ENCODE data around the gene PRKCA. TPM values are rescaled to one million over a fixed set of nuclear protein-coding genes. Genes with fewer than 3 reads are reported as not detected.

Gene PRKCA
- total and polyA plus RNA-seq, 2 experiments from 2014 or later, result 6.4 to 35.4 TPM

DNA sequence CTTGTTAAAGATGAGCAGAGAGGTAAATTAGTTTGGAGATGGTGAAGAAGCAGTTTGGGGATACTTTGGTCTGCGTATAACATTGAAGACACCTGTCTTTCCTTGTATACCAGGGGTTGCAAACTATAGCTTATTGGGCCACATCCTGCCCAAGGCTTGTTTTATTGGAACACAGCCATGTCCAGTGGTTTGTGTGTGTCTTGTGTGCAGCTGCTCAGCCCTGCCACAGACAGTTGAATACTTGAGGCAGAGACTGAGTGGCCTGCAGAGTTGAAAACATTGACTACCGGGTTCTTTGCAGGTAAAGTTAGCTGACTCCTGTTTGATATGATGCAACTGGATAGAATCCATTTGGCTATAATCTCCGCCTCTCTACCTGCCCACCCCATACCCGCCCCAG is 224.4 kb downstream of the PRKCA start:
- Histone ChIP-seq H3K4me2 (no peak overlapping the region), H3K9me2 (ENCODE audit: insufficient read depth) (0 out of 2 replicates have a peak, but pooled peaks cover 4% of the 10 kb centered on the region), H4K20me1 (replicated peaks; ENCODE audit: insufficient read depth) (no peaks in the 10 kb centered on the region), H3K79me2 (replicated peaks; ENCODE audit: insufficient read depth) (no peaks in the 10 kb centered on the region), H3K4me3 (no peak overlapping the region), H3K4me1 (ENCODE audit: insufficient read depth) (peaks cover 6% of the 10 kb centered on the region), H3F3A (replicated peaks; ENCODE audit: low read depth) (no peaks in the 10 kb centered on the region), H3K27ac (ENCODE audit: low read depth) (no peak overlapping the region), H3K36me3 (ENCODE audit: insufficient read depth) (no peaks in the 10 kb centered on the region), H3K27me3 (ENCODE audit: insufficient read depth) (no peaks in the 10 kb centered on the region), H2AFZ (no peak overlapping the region)
- Mint-ChIP-seq H3K9me3 (no peaks in the 10 kb centered on the region), H3K27me3 (ENCODE audit: insufficient read depth, low read depth, poor library complexity) (peaks cover 5% of the 10 kb centered on the region), H3K4me1 (peaks cover 28% of the 10 kb centered on the region), H3K36me3 (ENCODE audit: low read depth) (no peaks in the 10 kb centered on the region), H3K27ac (peak overlapping the region; percentile 10; the same call in 1 of the 2 replicates), H3K4me3 (no peak overlapping the region)
- no peak for DNase-seq (ENCODE audit: low spot score)
- no peak for ATAC-seq
- TF ChIP-seq STAT1 (IDR thresholded peaks at IDR 0.05; ENCODE audit: unreplicated experiment) (no peak), EZH2phosphoT487 (IDR thresholded peaks at IDR 0.05; ENCODE audit: unreplicated experiment) (no peak), ZNF331 (CRISPR knock-in tag; IDR thresholded peaks at IDR 0.05; ENCODE audit: low read depth) (no peak), EZH2 (IDR thresholded peaks at IDR 0.05; ENCODE audit: low read depth, unreplicated experiment) (no peak), ZNF114 (CRISPR knock-in tag; IDR thresholded peaks at IDR 0.05) (no peak), POLR2AphosphoS5 (IDR thresholded peaks at IDR 0.05; ENCODE audit: low read depth) (no peak), JUNB (IDR thresholded peaks at IDR 0.05; ENCODE audit: unreplicated experiment) (no peak), CREB1 (CRISPR knock-in tag; IDR thresholded peaks at IDR 0.05; ENCODE audit: low read depth) (no peak)
- TF ChIP-seq, protein P1, sequence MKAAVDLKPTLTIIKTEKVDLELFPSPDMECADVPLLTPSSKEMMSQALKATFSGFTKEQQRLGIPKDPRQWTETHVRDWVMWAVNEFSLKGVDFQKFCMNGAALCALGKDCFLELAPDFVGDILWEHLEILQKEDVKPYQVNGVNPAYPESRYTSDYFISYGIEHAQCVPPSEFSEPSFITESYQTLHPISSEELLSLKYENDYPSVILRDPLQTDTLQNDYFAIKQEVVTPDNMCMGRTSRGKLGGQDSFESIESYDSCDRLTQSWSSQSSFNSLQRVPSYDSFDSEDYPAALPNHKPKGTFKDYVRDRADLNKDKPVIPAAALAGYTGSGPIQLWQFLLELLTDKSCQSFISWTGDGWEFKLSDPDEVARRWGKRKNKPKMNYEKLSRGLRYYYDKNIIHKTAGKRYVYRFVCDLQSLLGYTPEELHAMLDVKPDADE (IDR thresholded peaks at IDR 0.05), result no peak
- TF ChIP-seq, protein P2, sequence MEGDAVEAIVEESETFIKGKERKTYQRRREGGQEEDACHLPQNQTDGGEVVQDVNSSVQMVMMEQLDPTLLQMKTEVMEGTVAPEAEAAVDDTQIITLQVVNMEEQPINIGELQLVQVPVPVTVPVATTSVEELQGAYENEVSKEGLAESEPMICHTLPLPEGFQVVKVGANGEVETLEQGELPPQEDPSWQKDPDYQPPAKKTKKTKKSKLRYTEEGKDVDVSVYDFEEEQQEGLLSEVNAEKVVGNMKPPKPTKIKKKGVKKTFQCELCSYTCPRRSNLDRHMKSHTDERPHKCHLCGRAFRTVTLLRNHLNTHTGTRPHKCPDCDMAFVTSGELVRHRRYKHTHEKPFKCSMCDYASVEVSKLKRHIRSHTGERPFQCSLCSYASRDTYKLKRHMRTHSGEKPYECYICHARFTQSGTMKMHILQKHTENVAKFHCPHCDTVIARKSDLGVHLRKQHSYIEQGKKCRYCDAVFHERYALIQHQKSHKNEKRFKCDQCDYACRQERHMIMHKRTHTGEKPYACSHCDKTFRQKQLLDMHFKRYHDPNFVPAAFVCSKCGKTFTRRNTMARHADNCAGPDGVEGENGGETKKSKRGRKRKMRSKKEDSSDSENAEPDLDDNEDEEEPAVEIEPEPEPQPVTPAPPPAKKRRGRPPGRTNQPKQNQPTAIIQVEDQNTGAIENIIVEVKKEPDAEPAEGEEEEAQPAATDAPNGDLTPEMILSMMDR (conservative IDR thresholded peaks at IDR 0.05; ENCODE audit: low read depth in 2 of 2), result no peak
- TF ChIP-seq, protein P3, sequence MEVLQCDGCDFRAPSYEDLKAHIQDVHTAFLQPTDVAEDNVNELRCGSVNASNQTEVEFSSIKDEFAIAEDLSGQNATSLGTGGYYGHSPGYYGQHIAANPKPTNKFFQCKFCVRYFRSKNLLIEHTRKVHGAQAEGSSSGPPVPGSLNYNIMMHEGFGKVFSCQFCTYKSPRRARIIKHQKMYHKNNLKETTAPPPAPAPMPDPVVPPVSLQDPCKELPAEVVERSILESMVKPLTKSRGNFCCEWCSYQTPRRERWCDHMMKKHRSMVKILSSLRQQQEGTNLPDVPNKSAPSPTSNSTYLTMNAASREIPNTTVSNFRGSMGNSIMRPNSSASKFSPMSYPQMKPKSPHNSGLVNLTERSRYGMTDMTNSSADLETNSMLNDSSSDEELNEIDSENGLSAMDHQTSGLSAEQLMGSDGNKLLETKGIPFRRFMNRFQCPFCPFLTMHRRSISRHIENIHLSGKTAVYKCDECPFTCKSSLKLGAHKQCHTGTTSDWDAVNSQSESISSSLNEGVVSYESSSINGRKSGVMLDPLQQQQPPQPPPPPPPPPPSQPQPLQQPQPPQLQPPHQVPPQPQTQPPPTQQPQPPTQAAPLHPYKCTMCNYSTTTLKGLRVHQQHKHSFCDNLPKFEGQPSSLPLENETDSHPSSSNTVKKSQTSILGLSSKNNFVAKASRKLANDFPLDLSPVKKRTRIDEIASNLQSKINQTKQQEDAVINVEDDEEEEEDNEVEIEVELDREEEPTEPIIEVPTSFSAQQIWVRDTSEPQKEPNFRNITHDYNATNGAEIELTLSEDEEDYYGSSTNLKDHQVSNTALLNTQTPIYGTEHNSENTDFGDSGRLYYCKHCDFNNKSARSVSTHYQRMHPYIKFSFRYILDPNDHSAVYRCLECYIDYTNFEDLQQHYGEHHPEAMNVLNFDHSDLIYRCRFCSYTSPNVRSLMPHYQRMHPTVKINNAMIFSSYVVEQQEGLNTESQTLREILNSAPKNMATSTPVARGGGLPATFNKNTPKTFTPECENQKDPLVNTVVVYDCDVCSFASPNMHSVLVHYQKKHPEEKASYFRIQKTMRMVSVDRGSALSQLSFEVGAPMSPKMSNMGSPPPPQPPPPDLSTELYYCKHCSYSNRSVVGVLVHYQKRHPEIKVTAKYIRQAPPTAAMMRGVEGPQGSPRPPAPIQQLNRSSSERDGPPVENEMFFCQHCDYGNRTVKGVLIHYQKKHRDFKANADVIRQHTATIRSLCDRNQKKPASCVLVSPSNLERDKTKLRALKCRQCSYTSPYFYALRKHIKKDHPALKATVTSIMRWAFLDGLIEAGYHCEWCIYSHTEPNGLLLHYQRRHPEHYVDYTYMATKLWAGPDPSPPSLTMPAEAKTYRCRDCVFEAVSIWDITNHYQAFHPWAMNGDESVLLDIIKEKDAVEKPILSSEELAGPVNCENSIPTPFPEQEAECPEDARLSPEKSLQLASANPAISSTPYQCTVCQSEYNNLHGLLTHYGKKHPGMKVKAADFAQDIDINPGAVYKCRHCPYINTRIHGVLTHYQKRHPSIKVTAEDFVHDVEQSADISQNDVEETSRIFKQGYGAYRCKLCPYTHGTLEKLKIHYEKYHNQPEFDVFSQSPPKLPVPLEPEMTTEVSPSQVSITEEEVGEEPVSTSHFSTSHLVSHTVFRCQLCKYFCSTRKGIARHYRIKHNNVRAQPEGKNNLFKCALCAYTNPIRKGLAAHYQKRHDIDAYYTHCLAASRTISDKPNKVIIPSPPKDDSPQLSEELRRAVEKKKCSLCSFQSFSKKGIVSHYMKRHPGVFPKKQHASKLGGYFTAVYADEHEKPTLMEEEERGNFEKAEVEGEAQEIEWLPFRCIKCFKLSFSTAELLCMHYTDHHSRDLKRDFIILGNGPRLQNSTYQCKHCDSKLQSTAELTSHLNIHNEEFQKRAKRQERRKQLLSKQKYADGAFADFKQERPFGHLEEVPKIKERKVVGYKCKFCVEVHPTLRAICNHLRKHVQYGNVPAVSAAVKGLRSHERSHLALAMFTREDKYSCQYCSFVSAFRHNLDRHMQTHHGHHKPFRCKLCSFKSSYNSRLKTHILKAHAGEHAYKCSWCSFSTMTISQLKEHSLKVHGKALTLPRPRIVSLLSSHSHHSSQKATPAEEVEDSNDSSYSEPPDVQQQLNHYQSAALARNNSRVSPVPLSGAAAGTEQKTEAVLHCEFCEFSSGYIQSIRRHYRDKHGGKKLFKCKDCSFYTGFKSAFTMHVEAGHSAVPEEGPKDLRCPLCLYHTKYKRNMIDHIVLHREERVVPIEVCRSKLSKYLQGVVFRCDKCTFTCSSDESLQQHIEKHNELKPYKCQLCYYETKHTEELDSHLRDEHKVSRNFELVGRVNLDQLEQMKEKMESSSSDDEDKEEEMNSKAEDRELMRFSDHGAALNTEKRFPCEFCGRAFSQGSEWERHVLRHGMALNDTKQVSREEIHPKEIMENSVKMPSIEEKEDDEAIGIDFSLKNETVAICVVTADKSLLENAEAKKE (CRISPR knock-in tag; IDR thresholded peaks at IDR 0.05), result no peak
- TF ChIP-seq, protein P4, sequence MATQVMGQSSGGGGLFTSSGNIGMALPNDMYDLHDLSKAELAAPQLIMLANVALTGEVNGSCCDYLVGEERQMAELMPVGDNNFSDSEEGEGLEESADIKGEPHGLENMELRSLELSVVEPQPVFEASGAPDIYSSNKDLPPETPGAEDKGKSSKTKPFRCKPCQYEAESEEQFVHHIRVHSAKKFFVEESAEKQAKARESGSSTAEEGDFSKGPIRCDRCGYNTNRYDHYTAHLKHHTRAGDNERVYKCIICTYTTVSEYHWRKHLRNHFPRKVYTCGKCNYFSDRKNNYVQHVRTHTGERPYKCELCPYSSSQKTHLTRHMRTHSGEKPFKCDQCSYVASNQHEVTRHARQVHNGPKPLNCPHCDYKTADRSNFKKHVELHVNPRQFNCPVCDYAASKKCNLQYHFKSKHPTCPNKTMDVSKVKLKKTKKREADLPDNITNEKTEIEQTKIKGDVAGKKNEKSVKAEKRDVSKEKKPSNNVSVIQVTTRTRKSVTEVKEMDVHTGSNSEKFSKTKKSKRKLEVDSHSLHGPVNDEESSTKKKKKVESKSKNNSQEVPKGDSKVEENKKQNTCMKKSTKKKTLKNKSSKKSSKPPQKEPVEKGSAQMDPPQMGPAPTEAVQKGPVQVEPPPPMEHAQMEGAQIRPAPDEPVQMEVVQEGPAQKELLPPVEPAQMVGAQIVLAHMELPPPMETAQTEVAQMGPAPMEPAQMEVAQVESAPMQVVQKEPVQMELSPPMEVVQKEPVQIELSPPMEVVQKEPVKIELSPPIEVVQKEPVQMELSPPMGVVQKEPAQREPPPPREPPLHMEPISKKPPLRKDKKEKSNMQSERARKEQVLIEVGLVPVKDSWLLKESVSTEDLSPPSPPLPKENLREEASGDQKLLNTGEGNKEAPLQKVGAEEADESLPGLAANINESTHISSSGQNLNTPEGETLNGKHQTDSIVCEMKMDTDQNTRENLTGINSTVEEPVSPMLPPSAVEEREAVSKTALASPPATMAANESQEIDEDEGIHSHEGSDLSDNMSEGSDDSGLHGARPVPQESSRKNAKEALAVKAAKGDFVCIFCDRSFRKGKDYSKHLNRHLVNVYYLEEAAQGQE (IDR thresholded peaks at IDR 0.05; ENCODE audit: unreplicated experiment), result no peak
